Measurements from ENCODE around the gene MRPL17.
A peak's percentile ranks its signal among the peaks of the same experiment; 100 is the strongest.

Gene MRPL17

DNA sequence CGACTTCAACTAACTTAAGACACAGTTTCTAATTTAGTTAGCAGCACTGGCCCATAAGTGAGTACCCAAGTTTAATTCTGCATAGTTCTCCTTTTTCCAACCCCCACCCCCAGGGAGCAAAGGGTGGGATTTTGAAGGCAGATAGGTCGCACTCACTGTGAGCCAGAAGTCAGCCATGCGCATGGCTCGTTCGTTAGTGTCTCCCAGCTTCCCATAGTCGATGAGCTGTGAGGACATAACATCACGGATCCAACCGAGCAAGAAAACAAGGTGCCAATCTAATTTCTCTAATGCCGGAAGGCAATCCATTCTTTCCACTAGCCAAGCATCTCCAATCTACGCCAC lies 577 bp downstream of the MRPL17 start:
- no peak for DNase-seq (ENCODE audit: low spot score)

DNA sequence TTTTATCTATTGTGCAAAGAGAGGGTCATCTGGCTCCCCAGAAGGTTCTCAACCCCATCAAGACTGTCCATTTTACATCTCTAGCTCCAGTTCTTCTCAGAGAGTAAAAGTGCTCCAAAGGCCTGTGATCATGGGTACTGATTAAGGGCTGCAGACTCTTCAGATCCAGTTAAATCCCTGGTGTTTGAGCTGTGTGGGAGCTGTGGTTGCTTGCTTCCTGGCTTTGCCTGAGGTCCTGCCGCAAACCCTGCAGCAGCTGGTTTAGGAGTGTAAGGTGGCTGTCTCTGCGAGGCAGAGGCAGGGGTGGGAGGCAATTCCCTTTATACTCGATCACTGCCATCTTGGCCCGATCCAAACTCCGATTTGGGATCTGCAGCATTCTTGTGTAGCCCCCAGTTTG lies 1.2 kb downstream of the MRPL17 start:
- no peak for DNase-seq (ENCODE audit: low spot score)

DNA sequence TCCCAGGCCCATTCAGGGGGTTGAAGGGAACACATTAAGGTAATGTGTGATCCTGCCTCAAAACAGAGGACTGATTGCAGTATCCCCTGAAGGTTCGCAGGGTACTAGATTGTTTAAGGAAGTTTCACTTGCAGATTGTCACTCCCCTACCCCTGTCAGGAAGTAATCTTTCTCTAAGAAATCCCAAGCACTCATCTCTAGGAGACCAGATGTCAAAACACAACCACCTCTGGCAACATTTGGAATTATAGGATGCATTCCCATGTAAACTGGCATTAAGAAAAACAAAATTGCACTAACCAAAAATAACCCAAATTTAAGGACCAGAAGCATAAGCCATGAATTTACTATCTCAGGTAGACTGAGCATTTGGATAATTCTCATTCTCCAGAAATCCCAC lies 1.6 kb downstream of the MRPL17 start:
- DNase-seq (ENCODE audit: low spot score), result no peak

DNA sequence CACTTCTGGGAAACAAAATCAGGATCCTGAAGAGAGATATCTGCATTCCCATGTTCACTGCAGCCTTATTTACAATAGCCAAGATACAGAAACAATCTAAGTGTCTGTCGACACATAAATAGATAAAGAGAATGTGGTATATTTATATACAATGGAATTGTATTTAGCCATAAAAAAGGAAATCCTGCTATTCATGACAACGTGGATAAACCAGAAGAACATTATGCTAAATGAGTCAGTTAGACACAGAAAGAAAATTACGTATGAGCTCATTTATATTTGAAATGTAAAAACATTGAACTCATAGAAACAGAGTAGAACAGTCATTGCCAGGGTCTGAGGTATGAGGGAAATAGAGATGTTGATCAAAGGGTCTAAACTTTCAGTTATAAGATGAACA lies 6.1 kb downstream of the MRPL17 start:
- DNase-seq (ENCODE audit: low spot score), result no peak

DNA sequence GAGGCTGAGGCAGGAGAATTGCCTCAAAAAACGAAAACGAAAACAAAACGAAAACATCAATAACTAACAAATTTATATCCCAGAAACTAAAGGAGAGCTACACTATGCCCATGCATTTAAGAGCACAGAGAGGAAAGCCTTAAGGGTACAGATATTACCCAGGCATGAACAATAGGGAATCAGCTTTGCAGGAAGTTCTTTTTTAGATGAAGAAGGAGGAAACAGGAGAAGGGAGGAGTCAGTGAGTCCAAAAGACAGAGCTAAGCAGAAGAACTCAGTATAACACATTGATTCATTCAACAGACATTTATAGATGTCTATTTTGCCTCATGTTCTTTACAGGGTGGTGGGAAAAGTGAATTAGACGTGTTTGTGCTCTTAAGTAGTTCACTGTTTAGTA lies 8.3 kb downstream of the MRPL17 start:
- DNase-seq (ENCODE audit: low spot score), result no peak

DNA sequence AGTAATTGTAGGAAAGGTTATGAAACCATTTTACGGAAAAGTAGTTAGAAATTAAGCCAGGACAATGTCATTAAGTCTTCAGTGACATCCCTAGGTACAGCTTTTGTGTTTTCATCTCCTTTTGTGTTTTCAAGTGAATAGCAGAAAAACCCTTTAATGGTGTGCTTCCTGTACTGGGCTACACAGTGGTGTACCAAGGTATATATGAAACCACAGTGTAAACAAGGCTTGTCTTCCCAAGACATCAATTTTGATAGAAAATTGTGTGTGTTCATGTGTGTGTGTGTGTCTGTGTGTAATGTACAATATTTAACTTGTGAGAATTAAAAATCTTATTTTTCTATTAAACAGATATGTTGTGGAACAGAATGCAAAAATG lies 8.9 kb downstream of the MRPL17 start:
- DNase-seq (ENCODE audit: low spot score), result no peak

DNA sequence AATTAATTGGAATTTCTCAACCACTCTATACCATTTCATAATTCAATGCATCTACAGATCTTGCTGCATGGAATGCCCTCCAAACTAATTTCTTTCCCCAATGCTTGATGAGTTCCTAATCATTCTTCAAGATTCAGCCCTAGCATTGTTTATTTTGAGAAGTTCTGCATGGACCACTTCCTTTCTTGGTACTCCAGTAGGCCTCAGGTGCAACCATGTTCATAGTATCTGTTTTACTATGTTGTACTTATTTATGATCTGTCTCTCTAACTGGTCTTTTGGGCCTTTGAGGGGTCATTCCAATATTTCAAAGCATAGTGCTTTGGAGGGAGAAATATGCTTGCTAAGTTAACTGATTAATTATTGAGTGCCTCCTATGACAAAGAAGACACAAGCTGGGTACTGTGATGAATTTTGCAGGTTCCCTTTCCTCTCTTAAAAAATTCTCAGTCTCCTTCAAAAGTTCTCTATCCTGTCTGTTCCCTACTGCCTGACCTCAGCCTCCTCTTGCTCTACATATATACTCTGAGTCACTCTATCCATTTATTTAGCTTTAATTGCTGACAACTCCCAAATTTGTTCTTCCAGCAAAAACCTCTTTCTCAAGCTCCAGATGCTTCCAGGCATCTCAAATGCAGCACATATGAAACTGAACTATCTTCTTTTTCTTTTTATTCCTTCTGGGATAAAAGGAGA lies 9.5 kb downstream of the MRPL17 start:
- no peak for DNase-seq (ENCODE audit: low spot score)

DNA sequence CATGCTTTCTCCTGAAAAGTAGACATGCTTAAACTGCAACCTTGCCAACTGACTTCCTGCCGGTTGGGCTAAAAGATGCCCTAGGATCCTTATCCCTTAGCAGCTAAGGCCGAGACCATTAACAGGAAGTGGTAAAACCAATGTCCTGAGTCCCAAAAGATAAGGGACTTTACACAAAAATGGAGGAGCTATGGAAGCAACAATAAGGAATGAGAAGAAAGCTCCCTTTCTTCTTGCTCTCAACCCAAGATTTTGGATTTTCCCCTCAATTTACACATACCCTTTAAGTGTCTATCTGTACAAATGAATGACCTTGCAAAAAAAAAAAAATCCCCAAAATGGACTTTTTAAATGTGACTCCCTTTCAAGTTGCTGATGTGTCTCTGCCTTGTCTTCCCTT lies 11.1 kb downstream of the MRPL17 start:
- no peak for DNase-seq (ENCODE audit: low spot score)

DNA sequence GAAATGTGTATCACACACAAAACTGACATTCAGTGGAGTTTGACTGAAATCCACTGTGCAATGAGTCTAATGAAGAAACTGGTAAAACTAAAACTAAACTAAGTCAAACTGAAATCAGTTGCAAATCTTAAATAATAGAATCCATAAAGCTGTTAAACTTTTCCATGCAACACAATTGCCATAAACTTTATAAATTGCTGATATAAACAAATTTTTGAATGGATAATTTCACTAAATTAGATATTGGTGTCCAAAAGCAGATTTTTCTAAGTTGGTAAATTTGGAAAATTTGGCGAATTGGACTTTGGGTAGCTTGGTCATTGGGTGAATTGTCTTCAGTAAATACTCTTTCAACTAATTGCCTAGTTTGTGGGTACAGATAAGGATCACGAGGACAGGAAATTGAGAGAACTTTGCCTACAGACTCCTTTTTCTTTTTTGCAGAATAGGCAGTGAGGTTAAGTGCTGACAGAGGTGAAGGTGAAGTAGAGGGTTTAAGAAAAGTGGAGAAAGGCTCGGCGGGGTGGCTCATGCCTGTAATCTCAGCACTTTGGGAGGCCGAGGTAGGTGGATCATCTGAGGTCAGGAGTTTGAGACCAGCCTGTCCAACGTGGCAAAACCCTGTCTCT lies 12.8 kb downstream of the MRPL17 start:
- DNase-seq (ENCODE audit: low spot score), result no peak

DNA sequence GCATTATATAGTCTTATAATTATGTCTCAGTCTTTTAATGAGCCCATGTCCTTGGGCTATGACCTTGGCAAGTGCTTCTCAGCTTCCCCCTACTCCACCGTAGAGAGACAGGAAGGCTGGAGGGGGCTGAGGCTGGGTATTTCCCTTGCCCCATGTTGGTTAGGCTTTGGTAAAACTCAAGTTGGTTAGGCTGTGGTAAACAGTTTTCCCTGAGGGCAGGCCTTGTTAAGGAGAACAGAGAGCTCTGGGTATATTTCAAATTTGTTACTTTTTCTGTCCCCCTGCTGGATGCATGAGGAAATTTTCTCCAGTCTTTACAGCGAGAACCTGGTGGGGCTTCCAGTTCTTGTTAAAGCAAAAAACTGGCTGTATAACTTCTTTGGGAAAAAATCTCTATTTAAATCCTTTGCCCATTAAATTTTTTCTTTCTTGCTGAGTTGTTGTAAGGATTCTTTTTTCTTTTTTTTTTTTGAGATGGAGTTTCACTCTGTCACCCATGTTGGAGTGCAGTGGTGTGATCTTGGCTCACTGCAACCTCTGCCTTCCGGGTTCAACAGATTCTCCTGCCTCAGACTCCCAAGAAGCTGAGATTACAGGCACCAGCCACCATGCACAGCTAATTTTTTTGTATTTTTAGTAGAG lies 15.3 kb downstream of the MRPL17 start:
- peak; percentile 23 for DNase-seq (ENCODE audit: low spot score)

DNA sequence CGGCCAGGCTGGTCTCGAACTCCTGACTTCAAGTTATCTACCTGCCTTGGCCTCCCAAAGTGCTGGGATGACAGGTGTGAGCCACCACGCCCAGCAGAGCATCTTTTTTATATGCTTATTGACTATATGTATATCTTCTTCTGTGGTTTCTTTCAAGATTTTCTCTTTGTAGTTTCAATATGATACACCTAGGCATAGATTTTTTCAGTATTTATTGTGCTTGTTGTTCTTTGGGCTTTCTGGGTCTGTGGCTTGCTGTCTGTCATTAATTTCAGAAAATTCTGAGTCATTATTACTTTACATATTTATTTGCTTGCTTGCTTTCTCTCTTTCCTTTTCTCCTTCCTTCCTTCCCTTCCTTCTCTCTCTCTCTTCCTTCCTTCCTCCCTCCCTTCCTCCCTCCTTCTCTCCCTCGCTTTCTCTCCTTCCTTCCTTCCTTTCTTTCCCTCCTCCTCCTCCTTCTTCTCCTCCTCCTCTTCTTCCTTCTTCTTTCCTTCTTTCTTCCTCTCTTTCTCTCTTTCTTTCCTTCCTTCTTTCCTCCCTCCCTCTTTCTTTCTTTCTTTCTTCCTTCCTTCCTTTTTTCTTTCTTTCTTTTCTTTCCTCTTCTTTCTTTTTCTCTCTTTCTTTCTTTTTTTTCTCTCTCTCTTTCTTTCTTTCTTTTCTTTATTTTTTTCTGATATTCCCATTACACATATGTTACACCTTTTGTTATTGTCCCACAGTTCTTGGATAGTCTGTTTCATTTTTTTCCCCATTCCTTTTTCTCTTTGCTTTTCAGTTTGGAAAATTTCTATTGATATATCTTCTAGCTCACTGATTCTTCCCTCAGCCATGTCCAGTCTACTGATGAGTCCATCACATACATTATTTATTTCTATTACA lies 16.6 kb downstream of the MRPL17 start:
- DNase-seq (ENCODE audit: low spot score), result no peak

DNA sequence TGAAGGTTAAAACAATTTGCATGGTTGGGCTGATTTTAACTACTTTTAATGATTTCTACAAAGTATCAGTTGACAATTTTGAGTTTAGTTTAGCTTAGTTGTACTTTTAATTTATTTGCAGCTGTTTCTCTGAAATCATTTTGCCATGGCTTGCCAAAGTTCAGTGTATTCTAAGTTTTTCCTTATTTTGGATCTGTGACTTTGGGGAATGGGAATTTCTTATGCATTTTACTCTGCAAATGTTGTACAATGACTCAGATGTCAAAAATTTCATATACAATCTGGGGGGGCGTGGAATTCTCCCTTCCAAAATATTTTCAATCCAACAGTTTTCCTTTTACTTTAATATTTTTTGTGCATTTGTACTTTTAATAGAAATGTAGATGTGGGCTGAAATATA lies 18.6 kb downstream of the MRPL17 start:
- DNase-seq (ENCODE audit: low spot score), result no peak

DNA sequence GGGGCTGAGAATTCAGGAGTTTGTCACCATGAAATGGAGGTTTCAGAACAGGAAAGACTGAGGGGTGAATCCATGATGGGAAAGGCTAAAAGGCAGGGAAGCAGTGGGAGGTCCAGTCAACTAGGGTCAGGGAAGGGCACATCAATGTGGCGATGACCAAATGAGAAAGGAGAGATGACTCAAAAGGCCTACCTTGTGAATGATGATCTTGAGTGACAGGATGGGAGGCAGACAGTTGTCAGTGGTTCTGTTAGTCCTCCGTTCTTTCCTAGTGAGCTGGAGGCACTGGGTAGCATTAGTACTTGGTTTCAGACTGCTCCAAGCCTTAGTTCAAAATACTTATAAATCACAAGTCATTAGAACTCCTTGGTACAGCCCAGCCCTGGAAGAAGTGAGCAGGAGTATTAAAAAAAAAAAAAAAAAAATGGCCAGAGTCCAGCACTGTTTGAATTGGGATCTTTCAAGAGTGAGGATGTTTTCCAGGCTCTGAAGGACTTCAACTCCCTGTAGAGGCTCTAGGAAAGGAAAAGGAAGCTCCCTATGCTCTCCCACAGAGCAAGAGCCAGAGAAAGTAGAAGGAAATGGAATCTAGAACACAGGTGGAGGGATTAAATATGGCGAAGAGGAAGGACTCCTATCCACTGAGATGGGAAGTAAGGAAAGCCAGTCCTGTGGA lies 19.2 kb downstream of the MRPL17 start:
- DNase-seq (ENCODE audit: low spot score), result no peak

DNA sequence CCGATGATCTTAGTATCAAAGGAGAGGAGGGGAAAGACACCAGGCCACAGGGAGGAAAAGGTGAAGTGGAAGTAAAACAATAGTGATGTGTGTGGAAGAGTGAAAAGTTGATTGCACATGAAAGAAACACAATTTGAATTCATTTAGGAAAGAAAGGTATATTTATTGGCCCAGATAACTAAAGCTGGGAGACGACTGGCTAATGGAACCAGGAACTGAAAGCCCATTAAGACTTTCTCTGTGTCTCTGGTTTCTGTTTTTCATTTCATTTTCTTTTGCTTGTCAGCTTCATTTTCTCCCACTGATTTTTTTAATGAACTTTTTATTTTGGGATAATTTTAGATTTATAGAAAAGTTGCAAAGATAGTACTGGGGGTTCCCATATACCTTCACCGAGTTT lies 22.4 kb downstream of the MRPL17 start:
- DNase-seq (ENCODE audit: low spot score), result no peak

DNA sequence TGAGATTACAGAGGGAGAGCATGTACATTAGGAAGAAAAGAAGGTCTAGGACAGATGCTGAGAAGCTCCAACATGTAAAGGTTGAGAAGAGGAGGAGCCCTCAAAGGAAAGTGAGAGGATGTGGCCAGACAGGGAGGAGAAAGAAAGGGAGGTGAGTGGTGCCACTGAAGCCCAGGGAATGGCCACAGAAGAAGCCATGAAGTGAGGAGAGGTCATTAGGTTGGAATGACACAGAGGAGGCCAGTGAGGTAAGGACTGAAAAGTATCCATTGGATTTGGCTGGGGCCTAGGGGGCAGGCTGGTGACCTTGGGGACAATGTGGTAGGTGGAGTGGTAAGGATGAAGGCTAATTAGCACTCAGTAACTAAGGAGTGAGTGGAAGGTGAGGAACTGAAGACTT lies 24.5 kb downstream of the MRPL17 start:
- DNase-seq (ENCODE audit: low spot score), result no peak

DNA sequence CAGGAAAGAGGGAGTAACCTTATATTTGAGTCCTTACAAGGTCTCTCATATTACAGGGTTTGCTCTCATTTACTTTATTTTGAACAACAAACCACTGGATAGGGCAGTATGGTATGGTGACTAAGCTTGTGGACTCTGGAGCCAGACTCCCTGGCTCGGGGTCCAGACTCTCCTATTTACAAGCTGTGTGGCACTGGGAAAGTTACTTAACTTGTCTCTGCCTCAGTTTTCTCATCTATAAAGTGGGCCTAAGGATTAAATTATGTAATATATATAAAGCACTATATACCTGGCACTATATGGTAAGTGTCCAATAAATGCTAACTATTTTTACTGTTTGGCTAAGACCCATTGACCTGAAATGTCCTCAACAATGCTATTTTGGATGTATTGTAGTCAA lies 25.8 kb downstream of the MRPL17 start:
- DNase-seq (ENCODE audit: low spot score), result no peak

DNA sequence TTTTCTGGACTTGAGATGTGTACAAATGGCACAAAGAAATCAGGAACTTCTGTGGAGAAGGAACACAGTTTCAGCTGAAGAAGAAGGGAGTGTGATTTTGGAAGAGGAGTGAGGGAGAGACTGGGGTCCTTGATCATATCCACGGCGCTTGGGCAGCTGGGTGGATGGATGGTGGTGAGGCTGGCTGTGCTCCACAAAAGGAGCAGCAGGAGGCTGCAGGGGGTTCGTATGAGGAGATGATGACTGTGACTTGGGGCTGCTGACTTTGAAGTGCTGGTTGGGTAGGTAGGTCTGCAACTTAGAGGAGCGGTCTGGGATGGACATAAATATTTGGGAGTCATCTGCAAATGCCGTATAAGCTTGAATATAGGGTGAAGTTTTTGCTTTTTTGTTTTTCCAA lies 26.2 kb downstream of the MRPL17 start:
- DNase-seq (ENCODE audit: low spot score), result no peak

DNA sequence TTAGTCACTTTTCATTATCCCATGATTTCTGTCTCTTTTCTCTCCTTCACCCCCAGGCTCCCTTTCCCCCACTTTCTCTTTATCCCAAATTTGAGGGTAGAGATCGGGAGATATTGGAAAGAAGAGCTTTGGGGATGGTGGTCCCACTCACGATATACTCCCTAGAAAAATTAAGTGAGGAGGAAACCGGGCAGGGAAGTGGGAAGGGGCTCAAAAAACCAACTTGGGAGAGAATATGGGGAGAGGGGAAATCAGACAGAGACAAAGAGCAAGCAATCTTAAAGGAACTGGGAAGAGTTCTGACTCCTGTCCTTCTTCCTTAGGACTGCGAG lies 26.6 kb downstream of the MRPL17 start:
- DNase-seq (ENCODE audit: low spot score), result no peak

DNA sequence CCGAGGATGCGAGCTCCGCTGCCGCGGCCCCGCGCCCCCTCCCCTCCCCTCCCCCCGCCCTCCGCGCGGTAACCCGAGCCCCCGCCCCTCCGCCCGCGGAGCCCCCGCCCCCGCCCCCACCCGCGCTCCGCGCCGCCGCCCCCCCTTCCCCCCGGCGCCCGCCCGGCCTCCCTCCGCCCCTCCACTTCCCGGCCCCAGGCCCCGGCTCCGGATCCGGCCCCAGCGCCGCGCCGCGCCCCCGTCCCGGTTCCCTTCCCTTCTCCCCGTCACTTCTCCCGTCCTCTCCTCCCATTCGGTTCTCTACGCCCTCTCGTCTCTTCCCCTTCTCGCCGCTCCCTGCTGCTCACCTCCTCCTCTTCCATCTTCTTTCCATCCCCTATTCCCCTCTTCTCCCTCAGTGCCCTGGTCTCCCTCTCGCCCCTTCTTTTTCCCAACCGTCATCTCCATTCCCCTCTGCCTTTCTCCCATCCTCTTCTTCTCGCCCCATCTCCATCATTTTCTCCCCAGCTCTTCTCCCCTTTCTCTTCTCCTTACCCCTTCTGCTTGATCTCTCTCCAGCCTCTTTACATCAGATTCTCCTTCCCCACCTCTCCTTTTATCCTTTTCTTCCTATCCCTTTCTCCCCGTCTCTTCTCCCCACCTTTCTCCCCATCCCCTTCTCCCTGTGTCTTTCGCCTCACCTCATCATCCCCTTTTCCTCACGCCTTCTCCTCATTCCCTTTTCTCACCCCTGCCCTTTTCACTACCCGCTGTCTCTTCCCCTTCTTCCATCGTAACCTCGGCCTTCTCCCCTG lies 27.2 kb downstream of the MRPL17 start, which contains the start of gene DCHS1:
DCHS1 (minus strand) TSS at position 20 of the 794 bp plus-strand sequence. CDS start 14,196 bp downstream, outside the sequence.
- peak; percentile 86 for DNase-seq (ENCODE audit: low spot score)

DNA sequence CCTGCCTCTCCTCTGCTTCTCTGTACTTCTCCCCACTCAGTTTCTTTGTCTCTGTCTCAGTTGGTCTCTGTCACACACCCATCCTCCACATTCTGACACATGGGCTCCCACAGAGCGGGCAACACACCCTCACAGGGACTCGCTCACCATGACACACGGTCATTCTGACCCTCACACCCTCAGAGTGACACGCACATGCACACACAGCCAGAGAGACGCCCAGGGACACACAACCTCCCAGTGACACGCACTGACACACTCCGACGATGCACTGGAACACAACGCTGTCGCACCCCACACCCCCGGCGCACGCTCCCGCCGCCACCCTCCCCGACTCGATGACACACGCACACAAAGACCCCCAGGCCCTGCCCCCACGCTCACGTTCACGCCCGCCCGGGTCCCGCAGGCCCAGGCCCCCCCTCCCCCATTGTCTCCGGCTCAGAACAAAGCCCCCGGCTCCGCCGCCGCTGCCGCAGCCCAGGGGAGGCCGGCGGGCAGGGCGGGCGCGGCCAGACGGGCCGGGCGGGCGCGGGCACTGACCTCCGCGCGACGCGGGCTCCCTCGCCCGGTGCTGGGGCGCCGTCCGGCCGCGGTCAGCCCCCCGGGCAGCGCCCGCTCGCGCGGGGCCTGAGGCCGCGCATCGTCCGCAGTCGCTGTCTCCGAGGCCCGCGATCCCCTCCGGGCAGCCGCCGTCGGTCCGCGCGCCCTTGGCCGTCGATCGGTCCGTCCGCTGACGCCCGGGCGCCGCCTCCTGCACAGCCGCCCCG lies 27.9 kb downstream of the MRPL17 start:
- DNase-seq (ENCODE audit: low spot score), result no peak
